ENCODE measurements around the gene SLC66A1.

Gene SLC66A1

DNA sequence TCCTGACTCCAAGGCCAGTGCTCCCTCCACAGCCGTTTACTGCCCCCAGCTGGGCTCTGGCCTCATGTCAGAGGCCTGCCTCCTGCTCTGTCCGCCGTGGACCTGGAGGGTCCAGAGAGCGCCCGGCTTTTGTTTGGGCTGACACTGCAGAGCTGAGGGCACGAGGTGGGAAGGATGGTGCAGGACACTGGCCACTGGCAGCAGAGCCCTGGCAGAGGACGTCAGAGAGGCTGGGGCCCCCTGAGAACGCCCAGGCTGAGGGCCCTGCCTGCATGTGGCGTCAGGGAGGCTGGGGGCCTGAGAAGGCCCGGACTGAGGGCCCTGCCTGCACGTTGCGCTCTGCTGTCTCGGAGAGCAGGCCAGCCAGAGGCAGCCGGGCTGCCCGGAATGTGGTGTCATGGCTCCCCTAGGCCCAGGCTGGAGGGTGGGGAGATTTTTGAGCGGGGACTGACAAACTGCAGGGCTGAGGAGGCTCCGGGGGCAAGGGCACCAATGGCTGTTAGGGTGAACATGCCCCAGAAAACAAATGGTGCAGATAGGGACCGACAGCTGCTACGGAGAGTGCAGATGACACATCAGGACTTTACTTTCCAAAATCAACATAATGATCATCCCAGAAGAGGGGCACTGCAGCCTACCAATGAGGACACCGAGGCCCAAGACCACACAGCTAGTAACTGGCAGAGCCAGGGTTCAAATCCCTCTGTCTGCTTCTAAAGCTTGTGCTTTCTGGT is 31.7 kb downstream of the SLC66A1 start:
- DNase-seq (ENCODE audit: low spot score) = no peak

- peak; percentile 28 for DNase-seq (ENCODE audit: low spot score)
Observed at GRCh38 chr1:19344372-19344810, 32.3 kb downstream of the SLC66A1 start.

GRCh38 chr1:19344831-19345230 is 32.7 kb downstream of the SLC66A1 start:
- DNase-seq (ENCODE audit: low spot score) = no peak

DNA sequence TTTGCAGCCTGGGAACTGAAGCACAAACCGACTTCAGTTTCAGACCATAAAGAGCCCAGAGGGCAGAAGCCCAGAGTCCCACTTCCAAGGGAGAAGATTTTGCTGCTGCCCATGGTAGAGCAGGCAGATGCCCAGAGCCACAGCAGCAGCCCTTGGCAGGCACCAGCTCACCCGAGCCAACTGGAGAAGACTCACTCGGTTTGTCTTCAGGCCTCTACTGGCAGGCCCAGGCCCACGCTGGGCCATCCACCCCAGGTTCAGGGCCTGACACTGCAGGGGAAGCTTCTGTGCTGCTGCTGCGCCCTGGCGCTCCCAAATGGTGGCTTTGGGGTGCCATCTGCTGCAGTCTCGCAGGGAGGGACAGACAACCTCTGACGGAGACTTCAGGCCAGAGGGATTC is 33.3 kb downstream of the SLC66A1 start:
- DNase-seq (ENCODE audit: low spot score) = no peak

GRCh38 chr1:19346026-19346425 is 33.9 kb downstream of the SLC66A1 start:
- no peak for DNase-seq (ENCODE audit: low spot score)

DNA sequence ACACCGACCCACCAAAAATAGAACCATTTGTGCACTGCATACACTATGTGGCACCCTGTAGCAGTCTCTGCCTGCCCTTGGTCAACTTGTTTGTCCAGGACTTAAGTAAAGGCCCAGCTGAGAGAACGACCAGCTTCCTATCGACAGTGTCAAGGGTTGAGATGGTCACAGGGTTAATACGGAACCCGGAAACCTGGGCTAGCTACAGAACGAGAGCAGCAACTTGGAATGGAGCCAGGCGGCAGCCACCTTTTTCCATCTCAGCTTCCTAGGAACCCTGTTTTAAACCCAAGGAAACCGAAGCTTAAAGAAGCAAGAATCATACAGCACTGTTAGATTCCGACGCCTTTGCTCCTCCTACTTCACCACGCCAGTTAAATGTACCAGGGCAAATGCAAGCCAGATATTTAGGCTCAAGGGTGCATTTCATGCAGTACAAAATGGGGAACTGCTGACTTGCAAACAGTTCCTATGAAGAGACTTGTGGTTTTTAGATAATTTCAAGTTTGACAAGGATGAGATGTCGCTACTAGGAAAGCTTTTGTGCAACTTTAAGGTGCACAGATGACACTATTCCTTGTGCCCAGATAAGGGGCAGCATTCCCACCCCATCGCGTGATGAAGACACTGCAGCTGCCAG is 35.5 kb downstream of the SLC66A1 start:
- DNase-seq (ENCODE audit: low spot score) = no peak

GRCh38 chr1:19348441-19349198 is 36.5 kb downstream of the SLC66A1 start:
- DNase-seq (ENCODE audit: low spot score) = no peak

- DNase-seq (ENCODE audit: low spot score) = no peak
Observed at GRCh38 chr1:19349999-19350398, 37.9 kb downstream of the SLC66A1 start.

GRCh38 chr1:19350566-19350965 is 38.4 kb downstream of the SLC66A1 start:
- DNase-seq (ENCODE audit: low spot score) = no peak

DNA sequence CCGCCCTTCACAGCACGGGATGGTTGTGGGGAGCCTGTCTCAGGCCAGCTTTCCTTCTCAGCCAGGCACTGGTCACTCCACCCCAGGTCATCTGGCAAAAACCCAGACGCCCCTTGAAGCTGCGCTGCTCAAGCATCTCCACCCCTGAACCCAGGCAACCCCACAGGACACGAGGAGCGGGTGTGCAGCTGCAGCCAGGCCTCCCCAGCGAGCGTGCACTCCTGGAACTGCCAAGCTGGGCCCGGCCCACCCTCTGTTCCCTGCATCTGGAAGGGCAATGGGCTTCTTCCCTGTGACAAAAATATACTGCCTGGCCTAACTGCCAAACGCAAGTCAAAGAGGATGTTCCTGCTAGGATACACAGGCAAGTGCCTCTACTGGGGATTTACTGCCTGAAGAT is 39.7 kb downstream of the SLC66A1 start:
- DNase-seq (ENCODE audit: low spot score) = no peak

DNA sequence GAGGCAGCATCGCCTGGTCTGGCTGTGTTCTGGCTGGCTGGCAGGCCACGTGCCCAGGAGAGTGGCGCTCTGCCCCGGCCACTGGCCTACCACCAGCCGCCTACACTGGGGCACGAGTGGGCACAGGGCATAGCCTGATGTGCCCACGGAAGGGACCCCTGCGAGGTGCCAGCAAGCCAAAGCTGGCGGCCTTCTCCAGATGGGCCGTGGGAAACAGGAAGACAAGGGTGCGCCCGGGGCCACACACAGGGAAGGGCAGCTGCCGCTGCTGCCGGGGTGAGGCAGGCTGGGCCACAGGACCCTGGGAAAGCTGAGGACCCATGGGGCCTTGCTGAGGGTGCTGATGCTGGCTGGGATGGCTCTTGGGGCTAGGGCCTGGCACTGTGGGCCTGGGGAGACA is 40.7 kb downstream of the SLC66A1 start:
- DNase-seq (ENCODE audit: low spot score) = no peak

- no peak for DNase-seq (ENCODE audit: low spot score)
Observed at GRCh38 chr1:19353596-19353995, 41.5 kb downstream of the SLC66A1 start.

GRCh38 chr1:19354531-19354981 is 42.4 kb downstream of the SLC66A1 start:
- no peak for DNase-seq (ENCODE audit: low spot score)

DNA sequence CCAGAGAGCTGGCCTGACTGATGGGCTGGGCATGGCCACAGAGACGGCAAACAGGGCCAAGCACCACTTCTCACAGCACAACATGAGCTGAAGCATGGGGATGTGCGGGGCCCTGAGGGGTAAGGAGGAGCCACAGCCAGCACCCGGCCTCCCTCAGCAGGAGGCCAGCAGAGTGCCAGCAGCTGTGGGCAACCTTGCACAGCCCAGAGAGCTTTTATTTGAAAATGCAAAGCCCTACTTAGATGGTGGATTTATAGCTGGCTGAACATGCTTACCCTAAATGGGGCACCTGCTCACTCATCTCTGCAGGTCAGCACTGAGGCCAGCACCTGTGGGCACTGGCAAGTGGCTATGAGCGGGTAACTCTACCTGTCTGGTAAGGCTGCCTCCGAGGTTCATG is 44.1 kb downstream of the SLC66A1 start:
- DNase-seq (ENCODE audit: low spot score) = no peak

- DNase-seq (ENCODE audit: low spot score) = no peak
Observed at GRCh38 chr1:19357299-19357986, 45.3 kb downstream of the SLC66A1 start.

- DNase-seq (ENCODE audit: low spot score) = no peak
Observed at GRCh38 chr1:19358710-19359109, 46.6 kb downstream of the SLC66A1 start.

- DNase-seq (ENCODE audit: low spot score) = no peak
Observed at GRCh38 chr1:19359357-19359756, 47.2 kb downstream of the SLC66A1 start.

DNA sequence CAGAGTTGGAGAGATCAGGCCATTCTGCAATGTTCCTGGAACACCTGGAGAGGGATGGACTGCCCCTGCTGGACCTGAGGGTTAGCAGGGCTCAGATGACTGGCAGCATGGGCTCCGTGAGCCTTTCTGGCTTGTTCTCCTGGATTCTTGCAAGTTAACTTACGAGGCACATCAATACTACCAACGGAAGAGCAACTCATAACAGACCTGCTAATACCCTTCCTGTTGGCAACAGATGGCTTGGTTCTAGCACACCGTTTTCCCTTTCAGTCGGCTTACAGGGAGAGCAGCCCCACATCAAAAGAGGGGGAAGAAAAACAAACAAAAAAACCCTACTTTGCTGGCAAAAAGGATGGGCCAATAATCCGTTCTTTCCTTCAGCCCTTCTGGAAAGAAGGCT is 47.9 kb downstream of the SLC66A1 start:
- no peak for DNase-seq (ENCODE audit: low spot score)

DNA sequence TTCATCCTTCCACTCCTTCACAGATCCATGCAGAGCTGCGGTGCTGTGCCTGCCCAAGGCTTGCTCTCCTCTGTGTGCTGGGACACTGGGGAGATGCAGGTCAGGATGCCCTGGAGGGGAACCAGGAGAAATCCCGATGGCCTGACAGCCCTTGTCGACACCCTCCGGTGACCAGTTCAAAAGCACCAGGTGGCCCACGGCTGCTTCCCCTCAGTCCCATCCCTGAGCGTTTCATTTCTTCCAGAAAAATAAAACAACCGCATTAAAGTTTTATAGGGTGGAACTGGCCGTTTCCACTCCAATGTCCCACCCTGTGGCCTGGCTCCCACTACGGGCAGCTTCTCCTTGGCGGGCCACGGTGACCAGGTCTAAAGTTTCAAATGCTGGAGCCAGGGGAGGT is 48.3 kb downstream of the SLC66A1 start:
- DNase-seq (ENCODE audit: low spot score) = no peak

GRCh38 chr1:19360843-19361610 is 48.9 kb downstream of the SLC66A1 start:
- no peak for DNase-seq (ENCODE audit: low spot score)

DNA sequence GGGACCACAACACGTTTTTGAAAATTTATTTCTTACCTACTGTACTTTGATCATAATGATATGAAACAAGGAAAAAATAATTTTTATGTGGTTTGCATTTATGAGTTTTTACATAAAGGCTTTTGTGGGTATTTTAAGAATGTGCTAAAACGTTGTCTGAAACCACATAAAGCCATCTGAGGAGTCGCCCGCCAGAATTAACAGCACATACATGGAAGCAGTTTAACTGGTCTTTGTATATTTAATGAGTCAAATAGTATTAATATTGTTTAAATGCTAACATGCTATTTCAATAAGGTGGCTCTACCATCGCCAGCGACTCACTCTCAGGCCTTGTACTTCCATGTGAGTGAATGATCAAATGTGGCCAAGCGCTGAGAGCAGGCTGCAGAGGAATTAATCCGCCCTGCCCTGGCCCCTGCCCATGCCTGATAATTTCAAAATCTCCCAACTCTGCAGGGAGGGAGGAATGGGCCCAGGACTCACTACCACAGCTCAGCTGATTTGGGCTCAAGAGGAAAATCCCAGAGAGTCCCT is 49.6 kb downstream of the SLC66A1 start:
- no peak for DNase-seq (ENCODE audit: low spot score)

Measured in kidney capillary endothelial cell (primary cell).